ENCODE data around the gene SBNO1.

DNA sequence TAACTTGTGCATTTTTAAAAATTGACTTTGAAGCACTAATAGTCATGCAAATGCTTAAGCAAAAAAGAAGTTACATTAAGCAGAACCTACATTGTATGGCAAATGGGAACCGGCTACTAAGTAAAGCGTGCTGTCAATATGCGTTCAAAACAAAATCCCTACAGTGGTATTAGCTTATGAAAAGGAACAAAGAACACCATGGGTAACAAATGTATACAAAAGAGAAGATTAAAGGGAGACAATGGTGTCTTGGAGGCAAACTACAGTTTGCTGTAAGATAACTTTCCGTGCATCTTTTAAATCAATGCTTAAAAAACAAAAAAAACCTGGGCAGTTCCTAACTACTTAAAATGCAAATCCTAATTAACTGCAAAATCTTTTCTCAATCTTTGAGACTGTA, 103.5 kb downstream of the SBNO1 start:
- TF ChIP-seq CTCF (IDR thresholded peaks at IDR 0.05) = no peak
- TF ChIP-seq POLR2AphosphoS5 (IDR thresholded peaks at IDR 0.05) = no peak
